Right lobe of liver (tissue), 4 donors: ENCODE data around the gene SLC38A4.

Source experiments
- POLR2A ChIP-seq: fragments of 450-650 bp; IDR thresholded peaks from one replicate; pipeline ENCODE4 v1.6.1; 2017; ENCODE audit warnings: antibody characterized with exemption, mild to moderate bottlenecking
- TF ChIP-seq, protein P1 (sequence below), 4 donors: fragments of 200-600 bp in 3 of 4; fragments of 450-650 bp in 1 of 4; IDR thresholded peaks; one replicate each; pipeline versions ENCODE4 v1.5.1 to v1.8.0; 2016 to 2022; ENCODE audit warnings: antibody characterized with exemption in 4 of 4, mild to moderate bottlenecking in 2 of 4
- donor health status: DM: no; HTN: no; CAD: no.
- donor health status: DM: no; HTN: no; CAD: no.
- donor health status: DM: no; HTN: yes; CAD: no.

DNA sequence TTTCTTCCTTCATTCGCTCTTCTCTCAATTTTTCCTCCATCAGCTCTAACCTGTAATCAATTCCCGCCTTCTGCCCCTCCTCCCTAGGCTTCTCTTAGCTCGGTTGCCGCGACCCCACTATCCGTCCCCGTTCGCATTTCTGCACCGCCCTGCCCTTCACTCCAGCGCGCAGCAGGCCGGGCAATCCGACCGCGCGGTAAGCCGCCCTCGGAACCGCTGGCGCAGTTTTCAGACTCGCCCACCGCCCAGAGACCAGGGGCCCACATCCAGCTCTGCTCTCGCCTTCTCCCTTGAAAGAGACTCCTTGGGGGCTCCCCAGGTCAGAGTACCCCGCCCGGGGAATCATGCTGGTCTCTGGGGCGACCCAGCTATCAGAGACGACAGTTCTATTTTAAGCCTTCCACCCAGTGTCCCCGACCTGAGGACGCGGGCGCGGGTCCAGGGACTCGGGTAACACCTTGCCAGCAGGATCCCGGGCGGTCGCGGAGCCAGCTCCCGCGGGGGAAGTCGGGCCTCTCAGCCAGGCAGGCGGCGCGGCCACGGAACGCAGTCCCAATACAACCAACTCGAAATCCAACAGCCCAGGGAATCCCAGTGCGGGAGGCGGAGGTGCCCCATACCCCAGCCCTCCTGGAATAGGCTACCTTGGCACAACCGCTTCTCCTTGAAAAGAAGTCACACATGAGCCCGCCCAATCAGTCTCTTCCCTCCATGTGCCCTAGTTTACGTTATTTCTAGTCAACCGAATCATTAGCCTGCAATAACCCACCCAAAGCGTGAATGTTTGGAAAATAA lies 5.7 kb upstream of the SLC38A4 start:
- TF ChIP-seq, protein P1, sequence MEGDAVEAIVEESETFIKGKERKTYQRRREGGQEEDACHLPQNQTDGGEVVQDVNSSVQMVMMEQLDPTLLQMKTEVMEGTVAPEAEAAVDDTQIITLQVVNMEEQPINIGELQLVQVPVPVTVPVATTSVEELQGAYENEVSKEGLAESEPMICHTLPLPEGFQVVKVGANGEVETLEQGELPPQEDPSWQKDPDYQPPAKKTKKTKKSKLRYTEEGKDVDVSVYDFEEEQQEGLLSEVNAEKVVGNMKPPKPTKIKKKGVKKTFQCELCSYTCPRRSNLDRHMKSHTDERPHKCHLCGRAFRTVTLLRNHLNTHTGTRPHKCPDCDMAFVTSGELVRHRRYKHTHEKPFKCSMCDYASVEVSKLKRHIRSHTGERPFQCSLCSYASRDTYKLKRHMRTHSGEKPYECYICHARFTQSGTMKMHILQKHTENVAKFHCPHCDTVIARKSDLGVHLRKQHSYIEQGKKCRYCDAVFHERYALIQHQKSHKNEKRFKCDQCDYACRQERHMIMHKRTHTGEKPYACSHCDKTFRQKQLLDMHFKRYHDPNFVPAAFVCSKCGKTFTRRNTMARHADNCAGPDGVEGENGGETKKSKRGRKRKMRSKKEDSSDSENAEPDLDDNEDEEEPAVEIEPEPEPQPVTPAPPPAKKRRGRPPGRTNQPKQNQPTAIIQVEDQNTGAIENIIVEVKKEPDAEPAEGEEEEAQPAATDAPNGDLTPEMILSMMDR (IDR thresholded peaks at IDR 0.05) = no peak
- TF ChIP-seq POLR2A = no peak
